GM12878 (cell line): ENCODE data around the gene SNRPA. TPM values are rescaled to one million over a fixed set of nuclear protein-coding genes. Genes with fewer than 3 reads are reported as not detected.

Experiments used
- ASH2L ChIP-seq: fragments of 300-600, 200-600 bp; sonication (generic); IDR thresholded peaks from 2 replicates; pipeline ENCODE4 v1.6.1; 2017; ENCODE audit warnings: low read depth, mild to moderate bottlenecking, borderline replicate concordance
- CBX3 ChIP-seq: fragments of 200-600 bp; sonication (generic); IDR thresholded peaks from 2 replicates; pipeline ENCODE4 v1.6.1; 2016; ENCODE audit warnings: low read depth, borderline replicate concordance
- CREM ChIP-seq: IDR thresholded peaks from 2 replicates; pipeline ENCODE4 v1.6.1; 2014; ENCODE audit warnings: antibody characterized with exemption, low read depth
- EGR1 ChIP-seq, 2 experiments: IDR thresholded peaks; 1 replicate in 1 of 2; 2 replicates in 1 of 2; pipeline ENCODE4 v1.6.1; 2011 to 2012; ENCODE audit warnings: low read depth in 2 of 2, low read length in 2 of 2, borderline replicate concordance in 1 of 2, mild to moderate bottlenecking in 1 of 2, moderate library complexity in 1 of 2
- GABPA ChIP-seq: IDR thresholded peaks from 2 replicates; pipeline ENCODE4 v1.6.1; 2014; ENCODE audit warnings: antibody characterized with exemption, low read depth, mild to moderate bottlenecking, inconsistent platforms
- KAT2A ChIP-seq: conservative IDR thresholded peaks from 2 replicates; pipeline ENCODE4 v1.6.1; 2011; ENCODE audit warnings: low read depth, low read length; ENCODE audit not compliant: control insufficient read depth
- MEF2A ChIP-seq: IDR thresholded peaks from 2 replicates; pipeline ENCODE4 v1.6.1; 2011; ENCODE audit warnings: low read depth, mild to moderate bottlenecking, low read length, moderate library complexity; ENCODE audit not compliant: insufficient read depth
- MTA2 ChIP-seq: fragments of 450-650 bp; IDR thresholded peaks from 2 replicates; pipeline ENCODE4 v1.6.1; 2016; ENCODE audit warnings: low read depth, mild to moderate bottlenecking, moderate library complexity
- NFIC ChIP-seq: IDR thresholded peaks from 2 replicates; pipeline ENCODE4 v1.6.1; 2012; ENCODE audit warnings: low read depth, mild to moderate bottlenecking, inconsistent platforms, low read length, moderate library complexity
- PAX5 ChIP-seq: IDR thresholded peaks from 2 replicates; pipeline ENCODE4 v1.6.1; 2011; ENCODE audit warnings: low read depth, low read length, borderline replicate concordance
- POLR2AphosphoS2 ChIP-seq: IDR thresholded peaks from 2 replicates; pipeline ENCODE4 v1.6.1; 2011; ENCODE audit warnings: low read depth, mild to moderate bottlenecking, low read length, improper control_type of control experiment, moderate library complexity
- RB1 ChIP-seq: fragments of 450-650 bp; formaldehyde crosslinking; IDR thresholded peaks from 2 replicates; pipeline ENCODE4 v1.6.1; 2017; ENCODE audit warnings: mild to moderate bottlenecking, borderline replicate concordance
- RFX5 ChIP-seq: IDR thresholded peaks from 2 replicates; pipeline ENCODE4 v1.6.1; 2011; ENCODE audit warnings: low read depth, low read length, improper control_type of control experiment
- SMAD1 ChIP-seq: fragments of 450-650 bp; IDR thresholded peaks from 2 replicates; pipeline ENCODE4 v1.6.1; 2018; ENCODE audit warnings: mild to moderate bottlenecking, low read depth; ENCODE audit not compliant: partially characterized antibody
- TCF3 ChIP-seq: IDR thresholded peaks from 2 replicates; pipeline ENCODE4 v1.6.1; 2012; ENCODE audit warnings: low read depth, mild to moderate bottlenecking, low read length, borderline replicate concordance; ENCODE audit not compliant: insufficient read depth
- ZNF217 ChIP-seq: fragments of 450-650 bp; IDR thresholded peaks from 2 replicates; pipeline ENCODE4 v1.6.1; 2017; ENCODE audit warnings: antibody characterized with exemption, mild to moderate bottlenecking
- ZNF24 ChIP-seq: fragments of 450-650 bp; IDR thresholded peaks from 2 replicates; pipeline ENCODE4 v1.6.1; 2017; ENCODE audit warnings: antibody characterized with exemption, mild to moderate bottlenecking
- ZNF384 ChIP-seq: IDR thresholded peaks from 2 replicates; pipeline ENCODE4 v1.6.1; 2012; ENCODE audit warnings: low read depth, mild to moderate bottlenecking, low read length, improper control_type of control experiment, borderline replicate concordance
- polyA plus RNA-seq, 11 experiments: library from polyadenylated mRNA; depleted of rRNA in 4 of 11; unstranded in 6 of 11; stranded (reverse) in 5 of 11; fragments of >200 nt; fragmentation: Nextera tagmentation in 4 of 11; fragmentation: Illumina TruSeq in 1 of 11; extraction: Ambion mirVana in 4 of 11; extraction: Trizol in 1 of 11; gene quantifications; 1 replicate in 1 of 11; 2 replicates in 10 of 11; pipeline versions ENCODE4 v1.2.1 to v1.2.3, GENCODE V29; 2011 to 2016; ENCODE audit warnings: inconsistent platforms in 2 of 11, missing spikeins in 2 of 11, low read depth in 1 of 11
- total RNA-seq, 4 experiments: library from RNA; depleted of rRNA in 3 of 4; stranded (reverse); fragments of >200 nt in 3 of 4; fragmentation: Illumina TruSeq in 1 of 4; extraction: Trizol in 1 of 4; gene quantifications; 2 replicates each; pipeline versions ENCODE4 v1.2.1 to v1.2.3, GENCODE V29; 2013 to 2021
- TF ChIP-seq, protein P1 (sequence below): fragments of 150-350 bp; IDR thresholded peaks from 2 replicates; pipeline ENCODE4 v1.6.1; 2014; ENCODE audit warnings: mild to moderate bottlenecking, low read depth, low read length
- TF ChIP-seq, protein P2 (sequence below): fragments of 450-650 bp; IDR thresholded peaks from 2 replicates; pipeline ENCODE4 v1.6.1; 2017; ENCODE audit warnings: mild to moderate bottlenecking
- TF ChIP-seq, protein P3 (sequence below): fragments of 450-650 bp; IDR thresholded peaks from 2 replicates; pipeline ENCODE4 v1.6.1; 2018; ENCODE audit warnings: borderline replicate concordance, mild to moderate bottlenecking; ENCODE audit not compliant: partially characterized antibody
- TF ChIP-seq, protein P4 (sequence below): fragments of 450-650 bp; conservative IDR thresholded peaks from 2 replicates; pipeline ENCODE4 v1.6.1; 2017; ENCODE audit warnings: mild to moderate bottlenecking, moderate library complexity

SNRPA gene
- total and polyA plus RNA-seq, 10 of the 15 experiments (the other 5 are each of a cell fraction or from before 2014, with no cell fraction given) = 14.8 to 299 (median 202) TPM

DNA sequence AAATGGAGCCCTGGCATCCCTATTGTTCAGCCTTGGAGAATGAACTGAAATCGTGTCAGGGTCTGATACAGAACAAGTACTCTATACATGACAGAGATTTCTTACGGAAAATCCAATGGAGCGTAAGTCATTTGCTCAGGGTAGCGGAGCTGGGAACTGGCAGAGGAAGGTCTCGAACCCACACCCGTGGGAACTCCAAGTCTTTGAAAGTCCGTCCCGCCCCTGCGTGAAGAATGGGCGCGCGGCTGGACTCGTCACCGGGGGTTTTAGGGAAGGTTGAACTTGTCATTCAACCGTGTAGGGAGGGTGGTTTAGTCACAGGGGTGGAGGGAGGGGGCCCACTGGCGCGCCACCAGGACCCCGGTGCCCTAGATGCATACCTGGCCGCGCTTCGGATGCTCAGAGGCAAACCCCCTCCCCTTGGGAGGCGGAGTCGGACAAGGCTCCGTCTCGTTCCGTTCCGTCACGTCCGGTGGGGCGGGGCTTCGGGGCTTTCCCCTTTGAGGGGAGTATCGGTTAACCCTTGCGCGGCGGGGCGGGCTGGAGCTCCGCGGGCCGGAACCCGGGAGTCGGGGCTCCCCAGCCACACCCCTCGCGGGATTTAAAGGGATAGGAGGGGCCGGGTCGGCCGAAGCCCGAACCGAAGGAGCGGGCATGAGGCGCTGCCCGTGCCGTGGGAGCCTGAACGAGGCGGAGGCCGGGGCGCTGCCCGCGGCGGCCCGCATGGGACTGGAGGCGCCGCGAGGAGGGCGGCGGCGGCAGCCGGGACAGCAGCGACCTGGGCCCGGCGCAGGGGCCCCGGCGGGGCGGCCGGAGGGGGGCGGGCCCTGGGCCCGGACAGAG is 34.3 kb upstream of the SNRPA start, which contains the start of the genes COQ8B and ITPKC (continued):
- TF ChIP-seq CBX3 = no peak
- TF ChIP-seq, protein P1, sequence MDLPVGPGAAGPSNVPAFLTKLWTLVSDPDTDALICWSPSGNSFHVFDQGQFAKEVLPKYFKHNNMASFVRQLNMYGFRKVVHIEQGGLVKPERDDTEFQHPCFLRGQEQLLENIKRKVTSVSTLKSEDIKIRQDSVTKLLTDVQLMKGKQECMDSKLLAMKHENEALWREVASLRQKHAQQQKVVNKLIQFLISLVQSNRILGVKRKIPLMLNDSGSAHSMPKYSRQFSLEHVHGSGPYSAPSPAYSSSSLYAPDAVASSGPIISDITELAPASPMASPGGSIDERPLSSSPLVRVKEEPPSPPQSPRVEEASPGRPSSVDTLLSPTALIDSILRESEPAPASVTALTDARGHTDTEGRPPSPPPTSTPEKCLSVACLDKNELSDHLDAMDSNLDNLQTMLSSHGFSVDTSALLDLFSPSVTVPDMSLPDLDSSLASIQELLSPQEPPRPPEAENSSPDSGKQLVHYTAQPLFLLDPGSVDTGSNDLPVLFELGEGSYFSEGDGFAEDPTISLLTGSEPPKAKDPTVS = no peak
- no peak for TF ChIP-seq ASH2L
- TF ChIP-seq, protein P2, sequence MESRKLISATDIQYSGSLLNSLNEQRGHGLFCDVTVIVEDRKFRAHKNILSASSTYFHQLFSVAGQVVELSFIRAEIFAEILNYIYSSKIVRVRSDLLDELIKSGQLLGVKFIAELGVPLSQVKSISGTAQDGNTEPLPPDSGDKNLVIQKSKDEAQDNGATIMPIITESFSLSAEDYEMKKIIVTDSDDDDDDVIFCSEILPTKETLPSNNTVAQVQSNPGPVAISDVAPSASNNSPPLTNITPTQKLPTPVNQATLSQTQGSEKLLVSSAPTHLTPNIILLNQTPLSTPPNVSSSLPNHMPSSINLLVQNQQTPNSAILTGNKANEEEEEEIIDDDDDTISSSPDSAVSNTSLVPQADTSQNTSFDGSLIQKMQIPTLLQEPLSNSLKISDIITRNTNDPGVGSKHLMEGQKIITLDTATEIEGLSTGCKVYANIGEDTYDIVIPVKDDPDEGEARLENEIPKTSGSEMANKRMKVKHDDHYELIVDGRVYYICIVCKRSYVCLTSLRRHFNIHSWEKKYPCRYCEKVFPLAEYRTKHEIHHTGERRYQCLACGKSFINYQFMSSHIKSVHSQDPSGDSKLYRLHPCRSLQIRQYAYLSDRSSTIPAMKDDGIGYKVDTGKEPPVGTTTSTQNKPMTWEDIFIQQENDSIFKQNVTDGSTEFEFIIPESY = no peak
- TF ChIP-seq NFIC = no peak
- TF ChIP-seq PAX5 = no peak
- no peak for TF ChIP-seq TCF3
- TF ChIP-seq ZNF384 = no peak
- TF ChIP-seq ZNF24 = 0 out of 2 replicates have a peak, but pooled peaks have one; percentile 41
- no peak for TF ChIP-seq SMAD1
- TF ChIP-seq KAT2A = no peak
- no peak for TF ChIP-seq MEF2A
- TF ChIP-seq, protein P3, sequence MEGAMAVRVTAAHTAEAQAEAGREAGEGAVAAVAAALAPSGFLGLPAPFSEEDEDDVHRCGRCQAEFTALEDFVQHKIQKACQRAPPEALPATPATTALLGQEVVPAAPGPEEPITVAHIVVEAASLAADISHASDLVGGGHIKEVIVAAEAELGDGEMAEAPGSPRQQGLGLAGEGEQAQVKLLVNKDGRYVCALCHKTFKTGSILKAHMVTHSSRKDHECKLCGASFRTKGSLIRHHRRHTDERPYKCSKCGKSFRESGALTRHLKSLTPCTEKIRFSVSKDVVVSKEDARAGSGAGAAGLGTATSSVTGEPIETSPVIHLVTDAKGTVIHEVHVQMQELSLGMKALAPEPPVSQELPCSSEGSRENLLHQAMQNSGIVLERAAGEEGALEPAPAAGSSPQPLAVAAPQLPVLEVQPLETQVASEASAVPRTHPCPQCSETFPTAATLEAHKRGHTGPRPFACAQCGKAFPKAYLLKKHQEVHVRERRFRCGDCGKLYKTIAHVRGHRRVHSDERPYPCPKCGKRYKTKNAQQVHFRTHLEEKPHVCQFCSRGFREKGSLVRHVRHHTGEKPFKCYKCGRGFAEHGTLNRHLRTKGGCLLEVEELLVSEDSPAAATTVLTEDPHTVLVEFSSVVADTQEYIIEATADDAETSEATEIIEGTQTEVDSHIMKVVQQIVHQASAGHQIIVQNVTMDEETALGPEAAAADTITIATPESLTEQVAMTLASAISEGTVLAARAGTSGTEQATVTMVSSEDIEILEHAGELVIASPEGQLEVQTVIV = peak; percentile 31
- TF ChIP-seq RB1 = peak; percentile 90; the same call in 1 of the 2 replicates
- TF ChIP-seq CREM = peak; percentile 90
- TF ChIP-seq EGR1 (IDR thresholded peaks at IDR 0.05; ENCODE audit: borderline replicate concordance in 1 of 2, low read depth in 2 of 2, low read length in 2 of 2) = 0 out of 3 replicates have a peak, but pooled peaks of 1 of the 2 experiments have one; percentile 14
- TF ChIP-seq ZNF217 = peak; percentile 55; the same call in 1 of the 2 replicates
- TF ChIP-seq MTA2 = no peak
- peak; percentile 77 for TF ChIP-seq GABPA
- no peak for TF ChIP-seq RFX5
- 0 out of 2 replicates have a peak, but pooled peaks have one; percentile 9 for TF ChIP-seq POLR2AphosphoS2
- TF ChIP-seq, protein P4, sequence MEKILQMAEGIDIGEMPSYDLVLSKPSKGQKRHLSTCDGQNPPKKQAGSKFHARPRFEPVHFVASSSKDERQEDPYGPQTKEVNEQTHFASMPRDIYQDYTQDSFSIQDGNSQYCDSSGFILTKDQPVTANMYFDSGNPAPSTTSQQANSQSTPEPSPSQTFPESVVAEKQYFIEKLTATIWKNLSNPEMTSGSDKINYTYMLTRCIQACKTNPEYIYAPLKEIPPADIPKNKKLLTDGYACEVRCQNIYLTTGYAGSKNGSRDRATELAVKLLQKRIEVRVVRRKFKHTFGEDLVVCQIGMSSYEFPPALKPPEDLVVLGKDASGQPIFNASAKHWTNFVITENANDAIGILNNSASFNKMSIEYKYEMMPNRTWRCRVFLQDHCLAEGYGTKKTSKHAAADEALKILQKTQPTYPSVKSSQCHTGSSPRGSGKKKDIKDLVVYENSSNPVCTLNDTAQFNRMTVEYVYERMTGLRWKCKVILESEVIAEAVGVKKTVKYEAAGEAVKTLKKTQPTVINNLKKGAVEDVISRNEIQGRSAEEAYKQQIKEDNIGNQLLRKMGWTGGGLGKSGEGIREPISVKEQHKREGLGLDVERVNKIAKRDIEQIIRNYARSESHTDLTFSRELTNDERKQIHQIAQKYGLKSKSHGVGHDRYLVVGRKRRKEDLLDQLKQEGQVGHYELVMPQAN = peak; percentile 94
